ENCODE results near the gene C9orf43. TPM values are rescaled to one million over a fixed set of nuclear protein-coding genes. Genes with fewer than 3 reads are reported as not detected.

C9orf43 gene
- total RNA-seq, 1 donor from 2014 or later: 0.51 TPM

- intact Hi-C loops (cut with micrococcal nuclease): no loop called here
- Mint-ChIP-seq H3K27me3 (peaks cover 23% of the 10 kb centered on the region), H3K4me3 (no peak overlapping the region), H3K4me1 (peaks cover 6% of the 10 kb centered on the region), H3K36me3 (ENCODE audit: low read depth) (no peaks in the 10 kb centered on the region), H3K27ac (no peak overlapping the region), H3K9me3 (no peaks in the 10 kb centered on the region)
- DNase-seq: no peak
These were observed 63.9 kb downstream of the C9orf43 start for GRCh38 chr9:113474360-113475028.

DNA sequence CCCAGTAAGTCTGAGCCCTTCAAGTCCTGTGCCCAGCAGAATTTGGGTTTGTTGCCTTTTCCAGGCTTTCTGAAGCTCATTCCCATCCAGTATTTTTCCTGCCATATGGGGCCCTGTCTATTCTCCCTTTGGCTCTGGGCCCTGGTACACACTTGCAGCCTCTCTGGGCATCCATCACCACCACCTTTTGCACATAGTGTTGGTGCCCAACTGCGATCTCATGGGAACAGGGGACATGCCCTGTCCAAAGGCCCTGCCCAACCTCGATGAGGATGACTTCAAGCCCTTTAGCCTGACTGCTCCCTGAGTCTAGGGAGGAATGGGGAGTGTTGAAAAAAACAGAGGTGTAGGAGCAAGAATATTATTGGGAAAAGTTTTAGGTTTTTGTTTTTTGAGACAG is 64.5 kb downstream of the C9orf43 start:
- Mint-ChIP-seq H3K27ac (no peak overlapping the region), H3K27me3 (peaks cover 23% of the 10 kb centered on the region), H3K4me3 (no peak overlapping the region), H3K9me3 (no peaks in the 10 kb centered on the region), H3K36me3 (ENCODE audit: low read depth) (no peaks in the 10 kb centered on the region), H3K4me1 (peaks cover 10% of the 10 kb centered on the region)
- intact Hi-C loops (cut with micrococcal nuclease): no loop called here
- DNase-seq: no peak

- Mint-ChIP-seq H3K4me1 (peaks cover 11% of the 10 kb centered on the region), H3K27me3 (peaks cover 22% of the 10 kb centered on the region), H3K4me3 (no peak overlapping the region), H3K36me3 (ENCODE audit: low read depth) (no peaks in the 10 kb centered on the region), H3K9me3 (no peaks in the 10 kb centered on the region), H3K27ac (no peak overlapping the region)
- no peak for DNase-seq
- intact Hi-C loops (cut with micrococcal nuclease): no loop called here
These were observed 65.4 kb downstream of the C9orf43 start for GRCh38 chr9:113475992-113476391.

DNA sequence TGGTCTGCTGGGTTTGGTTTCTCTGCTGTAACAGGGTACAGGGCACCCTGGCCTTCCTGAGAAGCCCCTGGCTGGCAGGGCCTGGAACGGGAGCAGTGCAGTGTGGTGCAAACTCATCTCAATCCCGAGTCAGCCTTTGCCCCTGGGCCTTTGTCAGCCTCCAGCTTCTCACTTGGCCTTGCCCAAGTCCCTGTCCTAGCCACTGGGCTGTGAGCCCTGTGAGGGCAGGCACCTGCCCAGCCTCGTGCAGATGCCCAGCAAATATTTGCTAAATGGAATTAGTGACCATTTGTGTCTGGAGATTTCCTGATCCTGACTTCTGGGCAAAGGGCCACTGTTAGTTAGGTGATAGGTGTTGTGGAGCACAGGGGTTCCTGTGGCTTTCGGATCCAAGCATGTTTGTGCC is 66.0 kb downstream of the C9orf43 start:
- H3K36me3 Mint-ChIP-seq (ENCODE audit: low read depth): no peaks in the 10 kb centered on the region
- peaks cover 20% of the 10 kb centered on the region for H3K27me3 Mint-ChIP-seq
- H3K9me3 Mint-ChIP-seq: no peaks in the 10 kb centered on the region
- no peak overlapping the region for H3K27ac Mint-ChIP-seq
- DNase-seq: no peak
- H3K4me3 Mint-ChIP-seq: no peak overlapping the region
- peaks cover 12% of the 10 kb centered on the region for H3K4me1 Mint-ChIP-seq
- intact Hi-C loops (cut with micrococcal nuclease): no loop called here

DNA sequence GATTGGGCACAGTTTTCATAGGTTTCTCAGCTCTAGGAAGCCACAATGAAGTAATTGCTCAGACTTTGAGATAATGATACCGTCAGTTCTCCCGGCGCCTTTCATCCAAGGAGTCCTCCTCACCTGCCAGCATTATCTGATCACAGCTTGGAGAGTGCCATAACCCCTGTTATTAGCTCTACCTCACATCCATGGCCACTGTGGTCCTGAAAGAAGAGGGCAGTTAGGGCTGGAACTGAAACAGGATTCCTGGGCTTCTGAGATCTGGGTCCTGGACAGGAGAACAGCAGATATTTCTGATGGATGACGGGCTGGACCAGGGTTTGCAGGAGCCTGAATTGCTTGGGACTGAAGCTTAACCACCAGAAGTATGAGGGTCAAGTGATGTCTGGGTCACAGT is 66.5 kb downstream of the C9orf43 start:
- DNase-seq: no peak
- no peak overlapping the region for H3K27ac Mint-ChIP-seq
- peaks cover 16% of the 10 kb centered on the region for H3K27me3 Mint-ChIP-seq
- H3K9me3 Mint-ChIP-seq: no peaks in the 10 kb centered on the region
- no peaks in the 10 kb centered on the region for H3K36me3 Mint-ChIP-seq (ENCODE audit: low read depth)
- intact Hi-C loops (cut with micrococcal nuclease): no loop called here
- H3K4me1 Mint-ChIP-seq: peaks cover 12% of the 10 kb centered on the region
- H3K4me3 Mint-ChIP-seq: no peak overlapping the region

GRCh38 chr9:113477661-113478060 is 67.1 kb downstream of the C9orf43 start:
- peaks cover 14% of the 10 kb centered on the region for H3K27me3 Mint-ChIP-seq
- no peak for DNase-seq
- peaks cover 12% of the 10 kb centered on the region for H3K4me1 Mint-ChIP-seq
- H3K27ac Mint-ChIP-seq: no peak overlapping the region
- H3K36me3 Mint-ChIP-seq (ENCODE audit: low read depth): no peaks in the 10 kb centered on the region
- no peak overlapping the region for H3K4me3 Mint-ChIP-seq
- no peaks in the 10 kb centered on the region for H3K9me3 Mint-ChIP-seq
- intact Hi-C loops (cut with micrococcal nuclease): no loop called here

DNA sequence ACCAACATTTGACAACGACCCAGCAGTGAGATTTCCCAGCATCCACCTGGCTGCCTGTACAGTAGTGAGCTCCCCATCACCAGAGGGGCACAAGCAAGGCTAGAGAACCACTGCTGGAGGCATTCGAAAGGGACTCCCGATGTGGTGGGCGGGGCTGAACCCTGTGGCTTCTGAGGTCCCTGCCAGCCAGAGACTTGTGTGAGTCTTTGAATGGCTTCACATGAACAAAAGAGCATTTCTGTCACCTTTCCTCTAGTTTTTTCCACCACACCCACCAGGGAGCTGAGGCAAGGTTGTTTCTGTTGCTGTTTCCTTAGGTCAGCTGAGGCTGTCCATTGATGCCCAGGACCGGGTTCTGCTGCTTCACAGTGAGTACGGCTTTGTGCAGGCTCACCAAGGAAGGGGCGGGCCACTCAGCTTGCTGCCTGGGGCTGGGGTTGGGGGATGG is 68.7 kb downstream of the C9orf43 start:
- intact Hi-C loops (cut with micrococcal nuclease): no loop called here
- H3K36me3 Mint-ChIP-seq (ENCODE audit: low read depth): no peaks in the 10 kb centered on the region
- peaks cover 12% of the 10 kb centered on the region for H3K4me1 Mint-ChIP-seq
- peak; percentile 78 for DNase-seq
- no peak overlapping the region for H3K27ac Mint-ChIP-seq
- no peak overlapping the region for H3K4me3 Mint-ChIP-seq
- no peaks in the 10 kb centered on the region for H3K9me3 Mint-ChIP-seq
- H3K27me3 Mint-ChIP-seq: peaks cover 14% of the 10 kb centered on the region

Other genes starting within 250 kb of the C9orf43 start
- 33.9 and 36.7 TPM in 2 replicates for gene FKBP15, start 189.5 kb upstream of the C9orf43 start, total RNA-seq
- gene SLC31A1, start 189.2 kb upstream of the C9orf43 start, total RNA-seq: 18.6 and 20.0 TPM in 2 replicates
- gene CDC26, start 135.2 kb upstream of the C9orf43 start, total RNA-seq: 52.0 and 57.4 TPM in 2 replicates
- 63.6 and 64.6 TPM in 2 replicates for gene PRPF4, start 135.1 kb upstream of the C9orf43 start, total RNA-seq
- gene RNF183, start 107.4 kb upstream of the C9orf43 start, total RNA-seq: 0.12 TPM in 1 of 2 replicates, not detected in the other
- gene WDR31, start 70.5 kb upstream of the C9orf43 start, total RNA-seq: 2.2 and 2.7 TPM in 2 replicates
- 10.5 and 10.6 TPM in 2 replicates for gene BSPRY, start 61.2 kb upstream of the C9orf43 start, total RNA-seq
- gene HDHD3, start 33.8 kb upstream of the C9orf43 start, total RNA-seq: 16.5 and 17.8 TPM in 2 replicates
- gene ALAD, start 9.5 kb upstream of the C9orf43 start, total RNA-seq: 23.5 and 24.9 TPM in 2 replicates
- gene POLE3, start 72 bp upstream of the C9orf43 start, total RNA-seq: 81.4 and 84.4 TPM in 2 replicates
- gene RGS3, start 53.0 kb downstream of the C9orf43 start, total RNA-seq: 113 and 122 TPM in 2 replicates